ENCODE measurements around the gene AFF1.
A peak's percentile ranks its signal among the peaks of the same experiment; 100 is the strongest.
"Not testable (repeated sequence)": the region's sequence is repeated elsewhere in the genome, so short reads cannot be mapped to it uniquely, and the experiment has no call there.

AFF1 gene

DNA sequence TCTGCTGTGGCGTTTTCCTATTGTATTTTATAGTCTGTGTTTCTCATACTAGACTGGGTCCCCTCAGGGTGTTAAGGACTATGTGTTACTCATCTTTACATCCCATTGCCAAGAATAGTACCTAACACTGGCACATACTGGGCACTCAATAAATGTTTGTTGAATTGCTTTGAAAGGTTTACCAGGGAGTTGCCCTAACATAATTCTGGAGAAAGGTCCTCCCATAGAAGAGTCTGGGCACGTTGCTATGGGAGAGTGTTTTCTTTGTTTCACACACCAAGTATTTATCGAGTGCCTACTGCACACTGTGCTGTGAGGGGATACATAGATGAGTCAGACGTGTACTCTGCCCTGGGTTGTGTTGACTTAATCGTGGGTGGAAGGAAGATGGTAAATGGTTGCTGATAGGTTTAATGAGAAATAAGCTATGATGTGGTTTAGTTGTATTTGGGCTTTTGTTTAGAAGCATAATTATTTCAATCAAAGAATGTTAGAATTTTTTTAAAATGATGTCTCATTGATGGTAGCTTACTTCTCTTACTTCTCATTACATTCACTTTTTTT lies 42.9 kb downstream of the AFF1 start:
- DNase-seq (ENCODE audit: low spot score) = peak; percentile 28

DNA sequence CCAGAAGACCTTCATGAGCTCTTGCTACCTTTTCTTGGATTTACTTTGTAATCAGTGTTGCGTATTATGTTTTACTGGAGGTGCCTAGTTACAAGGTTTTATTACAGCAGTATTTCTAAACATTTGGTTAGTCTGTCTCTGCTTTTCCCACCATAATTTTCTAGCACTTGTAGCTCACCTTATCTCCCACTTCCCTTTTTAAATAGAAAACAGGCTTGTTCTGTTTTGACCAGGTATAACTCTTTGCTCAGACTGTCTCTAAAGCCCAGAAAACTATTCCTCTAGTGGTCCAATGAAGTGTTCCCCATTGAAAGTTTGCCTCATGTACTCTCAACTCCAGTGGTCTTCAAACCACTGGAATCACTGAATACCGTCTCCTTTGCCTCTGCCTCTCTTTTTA lies 43.9 kb downstream of the AFF1 start:
- no peak for DNase-seq (ENCODE audit: low spot score)

DNA sequence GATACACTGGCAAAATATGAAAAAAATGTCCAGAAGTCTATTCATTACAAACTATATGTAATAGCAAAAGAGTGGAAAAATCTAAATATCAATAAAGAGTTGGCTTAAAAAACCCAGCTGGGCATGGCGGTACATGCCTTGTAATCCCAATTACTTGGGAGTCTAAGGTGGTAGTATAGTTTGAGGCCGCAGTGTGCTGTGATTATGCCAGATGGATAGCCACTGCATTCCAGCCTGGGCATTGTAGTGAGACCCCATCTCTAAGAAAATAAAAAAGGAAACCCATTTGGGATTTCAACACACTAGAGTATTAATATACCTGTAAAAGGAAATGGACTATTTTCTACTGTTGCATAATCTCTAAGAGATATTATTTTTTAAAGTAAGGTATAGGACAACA lies 45.4 kb downstream of the AFF1 start:
- no peak for DNase-seq (ENCODE audit: low spot score)

DNA sequence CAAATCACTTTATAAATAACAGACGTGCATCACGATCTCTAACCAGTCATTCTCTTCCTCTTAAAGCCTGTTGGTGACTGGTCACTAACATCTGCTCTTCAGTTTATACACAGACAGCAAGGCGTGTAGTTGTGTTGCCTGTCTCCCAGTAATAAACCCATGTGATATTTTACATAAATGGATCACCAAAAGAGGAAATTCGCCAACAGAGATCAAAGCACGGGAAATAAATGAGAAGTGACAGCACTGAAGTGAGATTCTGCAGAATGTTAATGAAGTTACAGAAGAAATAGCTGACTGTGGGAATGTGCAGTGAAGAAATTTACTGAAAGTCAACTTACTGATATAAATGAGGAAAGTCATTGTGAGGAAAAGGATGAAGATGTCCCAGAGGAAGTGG lies 47.0 kb downstream of the AFF1 start:
- no peak for DNase-seq (ENCODE audit: low spot score)

DNA sequence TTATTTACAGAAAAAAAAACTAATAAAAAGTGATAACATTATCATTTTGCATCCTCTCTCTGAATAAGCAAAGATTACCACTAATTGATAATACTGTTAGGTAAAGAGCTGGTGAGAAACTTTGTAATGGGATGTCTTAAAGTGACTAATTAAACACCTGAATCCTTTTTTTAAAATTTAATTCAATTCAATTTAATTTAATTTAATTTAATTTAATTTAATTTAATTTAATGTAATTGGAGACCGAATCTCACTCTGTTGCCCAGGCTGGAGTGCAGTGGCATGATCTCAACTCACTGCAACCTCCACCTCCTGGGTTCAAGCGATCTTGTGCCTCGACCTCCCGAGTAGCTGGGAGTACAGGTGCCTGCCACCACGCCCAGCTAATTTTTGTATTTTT lies 51.0 kb downstream of the AFF1 start:
- DNase-seq (ENCODE audit: low spot score) = not testable (repeated sequence)

DNA sequence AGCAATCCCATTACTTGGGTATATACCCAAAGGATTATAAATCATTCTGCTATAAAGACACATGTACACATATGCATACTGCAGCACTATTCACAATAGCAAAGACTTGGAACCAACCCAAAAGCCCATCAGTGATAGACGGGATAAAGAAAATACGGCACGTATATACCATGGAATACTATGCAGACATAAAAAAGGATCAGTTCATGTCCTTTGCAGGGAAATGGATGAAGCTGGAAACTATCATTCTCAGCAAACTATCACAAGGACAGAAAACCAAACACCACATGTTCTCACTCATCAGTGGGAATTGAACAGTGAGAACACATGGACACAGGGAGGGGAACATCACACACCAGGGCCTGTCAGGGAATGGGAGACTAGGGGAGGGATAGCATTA lies 54.8 kb downstream of the AFF1 start:
- DNase-seq (ENCODE audit: low spot score) = not testable (repeated sequence)

DNA sequence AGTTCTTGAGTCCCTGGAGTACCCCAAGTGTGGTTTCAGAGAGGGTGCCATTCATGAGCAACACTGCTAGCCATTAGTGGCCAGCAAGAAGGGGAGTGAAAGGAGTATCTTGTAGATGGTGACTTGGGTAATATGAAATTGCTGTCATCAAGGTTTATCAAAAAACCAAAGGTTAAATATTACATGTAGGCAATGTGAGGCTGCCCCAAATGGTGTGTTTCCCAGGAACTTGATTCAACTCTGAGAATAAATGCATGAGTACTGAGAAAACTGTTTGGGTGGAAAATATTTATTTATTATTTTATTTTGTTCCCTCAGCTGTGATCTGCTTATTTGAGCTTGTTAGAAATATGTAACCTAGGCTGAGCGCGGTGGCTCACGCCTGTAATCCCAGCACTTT lies 55.7 kb downstream of the AFF1 start:
- no peak for DNase-seq (ENCODE audit: low spot score)

DNA sequence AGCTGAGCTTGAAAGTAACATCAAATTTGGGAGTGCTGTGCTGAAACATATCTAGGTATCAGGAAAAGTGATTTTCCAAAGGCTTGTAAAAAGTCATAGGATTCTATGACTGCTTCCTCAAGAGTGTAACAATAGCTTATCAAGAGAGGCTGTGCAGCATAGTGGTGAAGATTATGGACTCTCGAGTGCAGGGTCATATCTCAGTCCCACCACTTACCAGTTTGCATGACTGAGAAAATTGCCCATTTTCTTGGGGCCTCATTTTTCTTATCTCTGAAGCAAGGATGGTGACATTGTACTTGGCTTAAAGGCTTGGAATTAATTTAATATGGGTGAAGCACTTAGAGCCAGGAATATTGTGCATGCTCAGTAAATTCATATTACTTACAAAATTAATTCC lies 57.2 kb downstream of the AFF1 start:
- no peak for DNase-seq (ENCODE audit: low spot score)

DNA sequence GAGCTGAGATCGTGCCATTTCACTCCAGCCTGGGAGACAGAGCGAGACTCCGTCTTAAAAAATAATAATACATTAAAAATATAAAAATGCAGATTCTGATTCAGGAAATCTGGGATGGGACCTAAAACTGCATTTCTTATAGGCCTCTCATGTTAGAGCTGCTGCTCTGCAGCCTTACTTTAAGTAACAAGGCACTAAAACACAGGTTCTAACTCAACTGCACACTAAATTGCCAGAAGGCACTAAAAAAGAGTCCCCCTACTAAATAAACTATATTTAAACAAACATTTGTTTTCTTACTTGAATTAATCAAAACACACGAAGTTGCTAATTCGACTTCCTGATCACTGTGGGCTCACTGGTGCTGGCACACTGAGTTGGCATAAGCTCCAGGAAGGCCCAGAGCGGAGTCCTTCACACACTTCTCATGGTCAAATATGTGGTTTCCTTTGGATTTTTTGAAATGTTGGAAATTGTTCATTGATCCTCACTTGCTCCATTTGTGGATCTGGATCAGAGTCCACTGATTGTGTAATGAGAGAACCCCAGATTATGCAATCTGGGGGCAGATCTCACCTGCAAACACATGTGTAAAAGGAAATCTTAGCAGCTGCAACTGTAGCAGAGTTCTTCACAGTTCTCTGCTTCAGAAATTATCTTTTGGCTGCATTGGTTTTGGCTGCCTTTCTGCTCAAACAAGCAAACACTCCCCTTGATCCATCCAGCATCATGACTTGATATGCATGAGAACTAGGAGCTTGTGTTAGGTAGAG lies 59.3 kb downstream of the AFF1 start:
- DNase-seq (ENCODE audit: low spot score) = no peak

DNA sequence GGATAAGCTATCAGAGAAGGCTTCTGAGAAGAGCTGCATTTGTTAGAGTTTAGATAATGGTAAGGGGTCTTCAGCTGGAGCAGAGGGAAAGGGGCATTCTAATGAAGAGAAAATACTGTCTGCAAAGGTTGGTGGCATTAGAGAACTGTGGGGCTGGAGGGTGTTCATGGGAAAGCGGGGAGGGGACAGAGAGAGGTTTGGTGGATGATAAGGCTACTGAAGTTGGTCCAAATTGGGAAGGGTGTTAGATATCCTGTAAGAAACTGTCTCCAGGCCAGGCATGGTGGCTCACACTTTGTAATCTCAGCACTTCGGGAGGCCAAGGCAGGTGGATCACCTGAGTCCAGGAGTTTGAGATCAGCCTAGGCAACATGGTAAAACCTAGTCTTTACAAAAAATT lies 59.9 kb downstream of the AFF1 start:
- DNase-seq (ENCODE audit: low spot score) = no peak

DNA sequence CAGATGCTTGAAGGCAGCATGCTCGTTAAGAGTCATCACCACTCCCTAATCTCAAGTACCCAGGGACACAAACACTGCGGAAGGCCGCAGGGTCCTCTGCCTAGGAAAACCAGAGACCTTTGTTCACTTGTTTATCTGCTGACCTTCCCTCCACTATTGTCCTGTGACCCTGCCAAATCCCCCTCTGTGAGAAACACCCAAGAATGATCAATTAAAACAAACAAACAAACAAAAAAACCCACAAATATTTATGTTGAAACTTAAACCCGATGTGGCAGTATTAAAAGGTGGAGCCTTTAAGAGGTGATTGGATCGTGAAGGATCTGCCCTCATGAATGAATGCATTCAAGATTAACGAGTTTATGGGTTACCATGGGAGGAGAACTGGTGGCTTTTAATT lies 61.7 kb downstream of the AFF1 start:
- not testable (repeated sequence) for DNase-seq (ENCODE audit: low spot score)

DNA sequence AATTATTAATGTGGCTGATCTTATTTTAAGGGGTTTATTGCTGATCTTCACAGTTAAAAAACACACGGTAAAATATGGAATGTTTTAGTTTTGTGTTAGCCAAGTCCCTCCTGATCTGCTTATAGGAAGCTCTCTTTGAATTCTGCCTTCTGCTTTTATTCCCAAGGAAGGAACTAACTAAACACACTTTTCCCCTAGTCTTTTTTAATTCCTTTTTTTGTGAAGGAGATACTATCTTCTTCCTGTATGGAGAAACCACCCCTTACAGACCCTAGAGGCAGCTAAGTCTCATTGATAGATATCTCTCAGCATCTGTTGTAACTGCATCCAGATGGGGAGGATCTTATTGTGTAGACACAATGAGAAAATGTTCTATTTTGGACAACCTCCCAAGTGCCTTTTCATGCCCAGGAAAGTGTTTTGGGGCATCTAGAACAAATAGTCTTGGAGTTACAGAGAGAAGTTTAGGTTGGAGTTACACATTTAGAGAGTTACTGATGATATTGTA lies 64.4 kb downstream of the AFF1 start:
- no peak for DNase-seq (ENCODE audit: low spot score)

DNA sequence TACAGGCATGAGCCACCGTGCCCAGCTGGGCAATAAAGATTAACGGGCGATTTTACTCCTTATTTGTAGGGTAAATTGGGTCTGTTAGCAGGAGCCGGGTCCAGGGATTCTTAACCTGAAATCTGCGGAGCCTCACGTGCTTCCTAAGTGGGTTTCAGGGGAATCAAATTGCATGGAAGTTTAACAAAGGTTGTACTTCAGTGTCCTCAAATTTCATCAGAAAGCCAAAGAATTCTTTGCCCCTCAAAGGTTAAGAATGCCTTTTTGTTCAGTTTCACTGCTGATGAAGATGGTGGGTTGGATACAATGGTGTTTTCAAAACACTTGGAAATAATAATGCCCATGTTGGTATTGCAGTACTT lies 67.9 kb downstream of the AFF1 start:
- no peak for DNase-seq (ENCODE audit: low spot score)

DNA sequence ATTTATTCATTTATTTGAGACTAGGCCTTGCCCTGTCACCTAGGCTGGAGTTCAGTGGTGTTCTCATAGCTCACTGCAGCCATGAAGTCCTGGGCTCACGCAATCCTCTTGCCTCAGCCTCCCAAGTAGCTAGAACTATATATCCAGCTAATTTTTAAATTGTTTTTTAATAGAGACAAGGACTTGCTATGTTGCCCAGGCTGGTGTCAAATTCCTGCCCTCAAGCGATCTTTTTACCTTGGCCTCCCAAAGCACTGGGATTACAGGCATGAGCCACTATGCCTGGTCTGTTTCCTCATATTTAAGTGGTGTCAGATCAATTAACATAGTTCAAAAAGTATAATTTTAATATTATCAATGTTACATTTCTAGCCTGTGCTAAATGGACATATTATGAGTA lies 68.5 kb downstream of the AFF1 start:
- DNase-seq (ENCODE audit: low spot score) = no peak

DNA sequence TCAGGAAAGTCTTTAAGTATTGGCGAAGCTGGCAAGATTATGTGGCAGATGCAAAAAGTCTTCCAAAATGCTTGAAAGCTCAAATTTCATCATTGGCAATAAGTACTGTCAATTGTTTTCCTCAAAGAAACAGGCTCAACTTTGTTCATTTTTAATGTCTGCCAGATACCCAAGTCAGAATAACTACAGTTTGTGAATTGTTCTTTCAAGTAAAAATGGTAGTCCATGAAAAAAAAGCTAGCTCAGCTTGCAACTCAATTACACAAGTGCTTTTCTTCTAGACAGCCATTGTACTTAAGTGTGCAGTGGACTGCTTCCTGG lies 70.5 kb downstream of the AFF1 start:
- no peak for DNase-seq (ENCODE audit: low spot score)

DNA sequence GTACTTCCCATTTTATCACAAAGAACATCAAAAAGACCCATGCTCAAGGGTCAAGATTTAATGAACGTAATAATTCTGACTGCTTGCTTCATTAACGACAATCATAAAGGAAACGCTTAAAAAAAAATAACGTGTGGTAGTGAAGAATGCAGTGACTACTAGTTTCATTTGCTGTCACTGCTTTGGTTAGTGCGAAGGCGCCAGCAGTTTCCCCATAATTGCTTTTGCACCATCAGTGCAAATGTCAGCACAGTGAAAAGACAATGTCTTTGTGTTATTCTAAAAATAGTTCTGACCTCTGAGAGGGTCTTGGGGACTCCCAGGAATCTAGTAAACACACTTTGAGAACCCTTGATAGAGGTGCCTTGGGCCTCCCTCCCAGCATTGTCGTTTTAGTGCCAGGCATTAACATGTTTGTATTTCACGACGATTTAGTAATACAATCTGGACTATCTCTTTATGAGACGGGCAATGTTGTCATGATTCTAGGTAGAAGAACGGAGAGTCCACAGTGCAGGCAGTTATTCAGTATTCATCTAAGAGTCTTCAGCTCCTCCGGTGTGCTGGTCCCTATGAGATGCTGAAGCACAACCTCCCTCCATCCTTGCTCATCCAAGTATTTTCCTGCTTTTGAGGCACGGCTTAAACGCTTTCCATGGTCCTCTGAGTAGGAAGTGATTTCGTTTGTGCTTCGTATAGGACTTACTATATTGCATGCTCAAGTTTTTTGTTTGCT lies 71.0 kb downstream of the AFF1 start:
- DNase-seq (ENCODE audit: low spot score) = peak; percentile 10

DNA sequence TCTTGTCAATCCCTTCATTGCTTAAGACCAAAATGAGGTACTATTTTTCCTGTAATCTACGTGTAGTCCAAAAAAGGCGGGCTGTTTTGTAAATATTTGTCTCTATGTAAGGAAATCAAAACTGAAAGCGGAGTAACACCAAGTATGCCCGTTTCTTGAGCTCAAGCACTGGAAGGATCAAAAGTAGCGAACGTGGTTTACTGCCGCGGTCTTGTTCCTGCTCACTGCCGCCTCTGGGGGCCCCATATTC lies 71.5 kb downstream of the AFF1 start:
- DNase-seq (ENCODE audit: low spot score) = no peak

DNA sequence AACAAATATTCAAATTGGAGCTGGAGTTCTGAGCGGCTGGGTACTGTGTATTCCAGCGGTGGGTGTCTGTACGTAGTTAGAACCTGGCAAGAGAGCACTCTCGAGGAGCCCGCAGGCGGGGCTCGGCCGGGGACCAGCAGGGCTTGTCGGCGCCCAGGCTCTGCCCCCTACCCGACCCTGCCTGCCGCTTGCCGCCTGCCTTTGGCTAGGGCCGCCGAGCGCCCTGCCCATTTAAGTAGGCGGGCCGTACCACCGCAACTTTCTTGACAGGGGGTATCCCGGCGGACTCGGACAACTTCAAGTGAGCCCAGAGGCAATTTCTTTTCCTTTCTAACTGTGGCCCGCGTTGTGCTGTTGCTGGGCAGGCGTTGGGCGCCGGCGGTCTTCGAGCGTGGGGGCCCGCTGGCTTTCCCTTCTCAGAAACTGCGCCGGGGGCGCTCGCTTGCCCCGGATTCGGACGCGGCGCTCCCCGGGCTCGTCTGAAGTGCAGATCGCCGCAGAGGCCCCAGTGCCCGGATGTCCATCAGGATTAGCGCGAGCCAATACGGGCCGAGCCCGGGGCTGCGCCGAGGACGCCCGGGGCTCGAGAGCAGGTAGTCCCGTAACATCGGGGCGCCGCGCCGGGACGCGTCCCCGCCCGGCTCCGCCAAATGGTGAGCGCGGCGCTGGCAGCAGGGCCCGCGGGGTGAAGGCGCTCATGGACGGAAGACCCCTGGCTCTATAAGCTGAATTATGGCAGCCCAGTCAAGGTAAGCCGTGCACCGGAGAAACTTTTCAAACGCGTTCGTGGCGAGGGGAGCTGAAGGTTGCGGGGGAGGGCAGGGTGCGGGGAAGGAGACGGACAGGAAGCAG lies 72.1 kb downstream of the AFF1 start:
- peak; percentile 87 for DNase-seq (ENCODE audit: low spot score)

DNA sequence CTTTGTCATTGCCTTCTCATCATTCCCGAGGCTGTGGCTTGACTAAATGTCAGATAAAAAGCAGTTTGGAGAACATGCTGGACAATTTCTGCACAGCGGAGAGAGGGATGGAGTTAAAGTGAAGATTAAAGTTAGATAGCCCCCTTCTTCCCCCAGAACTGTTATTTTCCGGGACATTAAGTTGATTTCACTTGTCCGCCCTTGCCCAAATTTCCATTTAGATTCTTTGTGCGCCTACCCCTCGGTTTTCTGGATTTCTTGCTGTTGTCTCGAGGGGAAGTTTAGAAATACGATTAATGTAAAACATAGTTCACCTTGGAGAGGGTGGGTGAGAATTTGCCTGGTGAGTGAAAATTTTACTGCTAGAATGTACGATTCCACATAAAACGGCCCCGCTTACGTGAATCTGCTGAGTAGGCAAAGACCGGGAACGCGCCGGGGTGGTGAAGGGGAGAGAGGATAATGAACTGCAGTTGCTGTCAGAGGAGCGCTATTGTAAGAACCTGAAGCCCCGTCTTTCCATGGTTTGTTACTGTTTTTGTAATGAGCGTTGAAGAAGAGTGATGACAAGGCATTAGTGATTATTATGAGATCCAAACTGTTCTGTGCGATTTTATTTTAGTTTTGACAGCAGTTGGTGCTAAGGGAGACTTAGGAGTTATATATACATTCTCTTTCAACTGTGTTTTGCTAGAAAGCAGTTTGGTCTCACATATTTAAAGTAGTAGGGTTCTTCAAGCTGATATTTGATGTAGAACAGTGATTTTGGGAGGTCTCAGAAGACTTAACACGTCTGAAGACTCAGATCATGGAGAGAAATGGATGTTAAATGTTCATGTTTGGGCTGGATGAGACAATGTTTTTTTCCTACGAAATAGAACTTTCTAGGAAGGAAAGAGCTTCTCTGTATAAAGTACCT lies 73.0 kb downstream of the AFF1 start:
- DNase-seq (ENCODE audit: low spot score) = no peak

DNA sequence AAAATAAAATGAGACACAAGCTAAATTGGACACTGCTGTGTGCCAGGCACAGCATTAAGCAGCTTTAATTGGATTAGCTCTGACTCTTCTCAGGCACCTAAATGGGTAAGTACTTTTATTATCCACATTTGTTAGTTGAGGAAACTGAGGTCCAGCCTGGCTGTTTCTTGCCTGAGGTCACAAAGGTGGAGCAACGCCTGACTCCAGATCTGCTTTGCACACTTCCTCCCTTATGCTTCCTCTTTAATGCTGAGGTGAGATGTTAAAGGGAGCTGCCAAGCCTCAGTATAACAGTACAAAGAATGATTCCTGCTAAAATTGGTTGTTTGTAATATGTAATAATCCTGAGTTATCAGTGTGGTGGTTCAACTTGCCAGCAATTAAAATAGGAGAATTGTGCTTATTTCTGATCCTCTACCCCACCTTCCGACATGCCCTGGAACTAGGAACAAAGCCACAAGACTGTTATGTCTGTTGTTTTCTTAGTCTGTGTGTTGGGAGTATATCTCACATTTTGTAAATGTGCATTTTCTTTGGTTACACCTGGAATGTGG lies 74.4 kb downstream of the AFF1 start:
- DNase-seq (ENCODE audit: low spot score) = no peak

DNA sequence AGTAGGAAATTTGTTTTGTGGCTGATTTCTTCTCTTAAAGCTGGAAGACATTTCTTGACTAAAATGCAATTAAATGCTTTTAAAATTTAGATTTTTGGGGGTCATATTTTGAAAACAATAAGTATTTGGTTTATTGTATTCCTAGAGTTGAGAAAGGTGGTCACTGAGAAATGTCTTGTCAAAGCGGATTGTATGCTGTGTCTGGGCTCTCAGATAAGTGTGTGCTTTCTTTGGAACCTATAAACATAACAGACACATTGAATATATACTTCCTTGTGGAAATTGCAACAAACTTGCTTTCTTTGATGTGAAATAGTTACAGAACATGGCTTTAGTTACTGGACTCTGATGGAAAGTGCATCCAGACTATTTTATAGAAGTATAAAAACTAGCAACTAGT lies 75.4 kb downstream of the AFF1 start:
- DNase-seq (ENCODE audit: low spot score) = no peak
